COR-L47 (cell line): Measurements from ENCODE around the gene EIF2AK3.
"Not testable (repeated sequence)": the region's sequence is repeated elsewhere in the genome, so short reads cannot be mapped to it uniquely, and the experiment has no call there.

Experiments
- DNase-seq: peaks from one replicate; lab custom pipeline; 2025; lab: John Stamatoyannopoulos, UW

The EIF2AK3 gene

DNA sequence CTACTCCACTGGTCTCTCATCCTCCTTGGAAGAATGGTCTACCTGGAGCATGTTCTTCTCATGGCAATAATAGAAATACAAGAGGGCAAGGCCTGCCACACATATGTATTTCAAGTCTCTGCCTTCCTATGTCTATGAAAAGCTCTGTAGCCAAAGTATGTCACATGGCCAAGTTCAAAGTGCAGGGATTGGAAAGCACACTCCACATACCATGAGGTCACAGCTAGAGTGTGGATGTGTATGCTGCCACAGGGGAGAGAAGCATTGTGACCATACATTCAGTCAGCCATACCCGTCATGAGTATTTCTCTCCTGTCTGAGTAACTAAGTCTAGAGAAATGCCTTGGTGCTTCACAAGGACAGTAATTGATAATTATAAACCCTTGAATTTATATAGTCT lies 8.8 kb upstream of the EIF2AK3 start:
- no peak for DNase-seq

GRCh38 chr2:88632569-88632968 lies 5.3 kb upstream of the EIF2AK3 start:
- DNase-seq, result no peak

DNA sequence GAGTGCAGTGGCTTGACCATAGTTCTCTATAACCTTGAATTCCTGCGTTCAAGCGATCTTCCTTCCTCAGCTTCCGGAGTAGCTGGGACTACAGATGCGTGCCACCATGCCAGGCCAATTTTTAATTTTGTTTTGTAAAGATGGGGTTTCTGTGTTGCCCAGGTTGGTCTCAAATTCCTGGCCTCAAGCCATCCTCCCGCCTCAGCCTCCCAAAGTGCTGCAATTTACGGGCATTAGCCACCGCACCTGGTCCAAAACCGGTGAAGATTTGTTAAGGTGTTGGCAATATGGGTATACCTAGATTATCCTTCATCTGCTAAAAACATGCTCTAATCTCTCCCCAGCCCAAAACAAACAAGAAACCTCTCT lies 1.3 kb upstream of the EIF2AK3 start:
- DNase-seq, result no peak

GRCh38 chr2:88627856-88628570 lies 749 bp upstream of the EIF2AK3 start:
- DNase-seq, result peak; percentile 61

DNA sequence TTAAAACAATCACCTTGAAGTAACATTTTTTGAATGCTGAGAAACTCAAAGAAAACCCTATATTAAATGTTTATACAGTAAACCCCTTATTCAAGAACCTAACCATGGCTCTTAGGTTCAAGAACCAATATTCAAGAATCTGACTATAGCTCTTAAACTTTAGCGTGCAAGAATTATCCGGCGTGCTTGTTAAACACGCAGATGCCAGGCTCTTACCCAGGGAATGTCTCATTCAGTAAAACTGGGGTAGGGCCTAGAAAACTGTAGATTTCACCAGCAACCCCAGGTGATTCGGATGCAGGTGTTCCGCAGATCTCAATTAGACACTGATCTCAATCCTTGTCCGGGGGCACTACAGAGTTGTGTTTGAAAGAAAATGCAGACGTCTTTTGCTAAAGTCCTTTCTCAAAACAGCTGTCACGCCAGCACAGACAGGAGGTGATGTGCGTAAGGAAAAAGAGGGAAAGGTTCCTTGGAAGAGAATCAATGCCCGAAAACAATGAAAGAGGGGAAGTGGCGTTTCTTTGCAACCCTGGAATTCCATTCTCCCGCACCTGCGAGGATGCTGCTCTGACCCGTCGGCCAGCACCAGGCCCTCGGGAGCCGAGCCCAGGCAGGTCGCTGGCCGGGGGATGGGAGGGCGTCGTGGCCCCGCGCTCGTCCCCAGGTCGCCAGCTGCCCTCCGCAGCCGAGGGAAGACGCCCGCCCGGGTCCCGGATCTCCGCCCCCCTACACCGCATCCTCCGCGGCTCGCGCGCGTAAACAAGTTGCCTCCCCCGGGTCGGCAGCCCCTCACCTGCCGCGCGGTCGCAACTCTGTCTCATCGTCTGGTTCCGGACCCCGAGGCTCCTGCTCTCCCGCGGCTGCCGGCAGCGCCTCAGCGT lies 851 bp downstream of the EIF2AK3 start:
- peak; percentile 17 for DNase-seq

GRCh38 chr2:88624477-88624876 lies 2.8 kb downstream of the EIF2AK3 start:
- no peak for DNase-seq

- not testable (repeated sequence) for DNase-seq
These were observed 3.3 kb downstream of the EIF2AK3 start for GRCh38 chr2:88623831-88624465.

- DNase-seq, result no peak
These were observed 5.0 kb downstream of the EIF2AK3 start for GRCh38 chr2:88622307-88622706.

DNA sequence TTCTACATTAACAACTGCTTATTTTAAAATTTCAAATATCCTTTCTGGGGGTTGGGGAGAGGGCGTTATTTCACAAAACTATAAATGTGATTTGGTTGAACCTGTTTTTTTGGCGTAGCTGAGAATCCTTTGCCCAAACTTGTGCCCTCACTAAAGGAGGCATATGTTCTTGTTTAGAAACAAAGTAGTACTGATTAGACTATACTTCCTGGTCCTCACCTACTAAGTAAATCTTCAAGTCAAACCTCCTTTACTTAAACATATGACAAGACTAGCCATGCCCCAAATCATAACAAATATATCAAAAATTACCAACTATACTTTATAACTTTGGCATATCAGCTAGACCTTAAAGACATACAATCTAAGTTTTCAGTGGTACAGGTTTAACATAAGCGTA lies 5.8 kb downstream of the EIF2AK3 start:
- DNase-seq, result no peak

GRCh38 chr2:88620015-88620414 lies 7.2 kb downstream of the EIF2AK3 start:
- DNase-seq, result no peak

GRCh38 chr2:88615822-88616221 lies 11.4 kb downstream of the EIF2AK3 start:
- no peak for DNase-seq

DNA sequence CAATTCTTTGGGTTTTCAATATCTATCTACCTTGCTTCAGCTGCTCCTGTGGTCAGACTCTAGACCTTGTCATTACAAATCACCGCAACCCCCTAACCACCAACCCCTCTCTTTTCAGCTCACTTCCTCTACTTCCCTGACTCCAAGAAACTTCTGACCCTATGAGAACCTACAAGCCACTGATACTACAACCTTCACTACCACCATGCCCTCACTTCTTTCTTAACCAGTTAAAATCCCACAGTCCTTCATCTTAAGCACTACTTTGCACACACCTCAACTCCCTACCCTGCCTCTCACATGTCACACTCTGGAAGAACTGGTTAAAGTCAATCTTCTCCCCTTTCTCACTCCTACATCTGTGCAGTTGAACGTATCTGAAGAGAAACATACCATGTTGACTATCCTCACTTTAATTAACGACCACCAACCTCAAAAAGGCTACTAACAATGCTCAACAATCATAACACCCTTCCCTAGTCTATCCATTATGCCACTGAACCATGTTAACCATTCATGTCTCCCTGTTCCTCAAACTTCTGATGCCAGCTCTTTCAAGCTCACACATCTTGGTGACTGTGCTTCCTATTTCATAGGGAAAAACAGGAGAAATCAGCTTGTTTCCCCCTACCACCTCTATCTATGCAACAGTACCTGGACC lies 12.6 kb downstream of the EIF2AK3 start:
- no peak for DNase-seq

DNA sequence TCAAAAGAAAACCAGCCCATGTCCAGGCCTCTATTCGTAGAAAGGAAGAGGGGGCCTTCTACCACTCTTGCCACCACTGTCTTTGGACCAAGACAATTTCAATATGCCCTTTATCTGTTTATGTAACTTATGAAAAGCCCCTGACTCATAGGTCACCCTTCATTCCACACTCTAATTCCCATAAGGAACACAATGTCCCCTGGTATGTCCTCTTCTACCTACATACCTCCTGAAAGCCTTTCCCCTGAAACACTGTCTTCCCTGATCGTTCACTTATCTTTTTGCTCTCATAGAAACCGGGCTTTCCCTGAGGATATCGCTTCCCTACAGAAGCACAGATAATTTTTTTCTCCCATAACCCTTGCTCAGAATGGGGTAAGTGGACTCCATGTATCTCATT lies 13.3 kb downstream of the EIF2AK3 start:
- no peak for DNase-seq

- DNase-seq, result no peak
These were observed 19.1 kb downstream of the EIF2AK3 start for GRCh38 chr2:88608184-88608583.

DNA sequence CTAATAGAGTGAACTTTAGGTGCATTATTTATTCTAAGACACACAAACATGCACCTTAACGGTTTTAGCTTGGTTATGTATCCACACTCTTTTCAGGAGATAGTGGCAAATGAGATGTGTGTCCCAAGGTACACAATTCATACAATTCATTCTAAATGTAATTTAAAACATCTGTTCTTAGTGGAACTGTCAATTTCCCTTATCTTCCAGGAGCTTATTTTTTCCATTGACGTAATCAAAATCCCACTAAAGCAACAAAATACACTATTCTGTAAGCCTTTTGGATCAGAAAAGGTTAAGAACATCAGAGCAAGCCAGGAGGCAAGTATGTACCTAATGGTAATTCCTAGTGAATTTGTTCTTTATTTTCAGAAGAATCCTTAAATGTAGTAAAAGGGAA lies 19.8 kb downstream of the EIF2AK3 start:
- DNase-seq, result no peak

- no peak for DNase-seq
These were observed 20.8 kb downstream of the EIF2AK3 start for GRCh38 chr2:88606371-88607030.

DNA sequence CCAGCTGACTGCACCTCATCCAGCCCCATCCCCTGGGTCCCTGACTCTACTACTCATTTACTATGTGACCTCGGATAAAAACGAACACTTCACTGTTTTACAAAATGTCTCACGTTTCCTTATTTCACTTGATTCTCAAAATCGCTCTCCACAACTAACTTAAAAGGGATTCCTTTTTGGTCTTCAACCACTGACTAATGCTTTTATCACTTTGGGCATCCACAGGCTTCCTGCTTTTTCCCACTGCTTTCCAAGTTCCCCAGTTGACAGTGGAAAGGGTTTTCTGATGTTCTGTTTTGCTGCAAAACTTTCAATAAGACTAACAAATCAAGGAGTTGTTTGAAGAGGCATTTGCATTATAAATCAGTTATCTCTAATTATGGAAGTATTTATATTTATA lies 24.1 kb downstream of the EIF2AK3 start:
- DNase-seq, result no peak

DNA sequence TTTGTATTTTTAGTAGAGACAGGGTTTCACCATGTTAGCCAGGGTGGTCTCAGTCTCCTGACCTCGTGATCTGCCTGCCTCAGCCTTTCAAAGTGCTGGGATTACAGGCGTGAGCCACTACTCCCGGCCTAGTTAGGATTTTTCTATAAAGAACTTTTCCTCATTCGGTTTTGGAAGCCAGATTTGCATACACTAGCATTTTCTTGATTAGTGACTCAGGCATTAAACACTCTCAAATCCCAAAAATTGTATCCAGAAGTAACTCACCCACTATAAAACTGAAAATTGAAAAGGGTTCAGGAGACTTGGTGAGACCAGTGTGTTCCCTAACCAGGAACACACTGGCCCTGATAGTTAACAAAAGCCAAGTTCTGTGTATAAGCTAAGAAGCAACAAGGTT lies 25.2 kb downstream of the EIF2AK3 start:
- DNase-seq, result no peak

DNA sequence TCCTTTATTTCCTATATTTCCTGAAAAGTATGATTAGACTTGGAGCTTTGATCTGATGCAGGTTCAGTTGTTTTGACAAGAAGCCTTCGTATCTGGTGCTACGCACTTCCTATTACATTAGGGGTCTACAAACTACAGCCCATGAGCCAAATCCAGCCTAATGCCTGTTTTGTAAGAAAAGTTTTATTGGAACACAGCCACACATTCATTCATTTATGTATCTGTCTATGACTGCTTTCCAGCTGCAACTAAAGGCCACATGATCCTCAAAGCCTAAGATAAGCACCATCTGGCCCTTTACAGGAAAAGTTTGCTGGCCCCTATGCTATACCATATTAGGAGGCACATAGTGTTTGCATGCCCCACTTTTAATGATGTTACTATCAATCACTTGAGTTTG lies 26.0 kb downstream of the EIF2AK3 start:
- DNase-seq, result no peak

DNA sequence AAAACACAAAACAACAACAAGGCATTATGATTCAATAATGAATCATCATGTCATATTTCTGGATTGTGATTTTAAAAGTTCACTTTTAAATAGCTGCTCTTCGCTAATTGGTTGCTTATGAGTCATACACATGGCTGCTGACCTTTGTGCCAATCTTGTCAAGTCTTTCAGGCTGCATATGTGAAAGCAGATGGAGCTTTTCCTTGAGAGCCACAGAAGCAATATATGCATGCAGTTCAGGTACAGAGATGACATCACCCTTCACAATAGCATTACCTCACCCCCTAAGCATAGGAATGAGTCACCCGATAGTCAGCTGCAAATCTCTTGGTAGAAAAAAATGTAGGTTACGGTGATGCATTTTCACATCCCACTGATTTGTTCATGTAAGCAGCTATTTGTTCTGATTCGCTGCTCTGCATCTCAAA lies 27.2 kb downstream of the EIF2AK3 start:
- peak; percentile 3 for DNase-seq

GRCh38 chr2:88599527-88599926 lies 27.7 kb downstream of the EIF2AK3 start:
- DNase-seq, result no peak

DNA sequence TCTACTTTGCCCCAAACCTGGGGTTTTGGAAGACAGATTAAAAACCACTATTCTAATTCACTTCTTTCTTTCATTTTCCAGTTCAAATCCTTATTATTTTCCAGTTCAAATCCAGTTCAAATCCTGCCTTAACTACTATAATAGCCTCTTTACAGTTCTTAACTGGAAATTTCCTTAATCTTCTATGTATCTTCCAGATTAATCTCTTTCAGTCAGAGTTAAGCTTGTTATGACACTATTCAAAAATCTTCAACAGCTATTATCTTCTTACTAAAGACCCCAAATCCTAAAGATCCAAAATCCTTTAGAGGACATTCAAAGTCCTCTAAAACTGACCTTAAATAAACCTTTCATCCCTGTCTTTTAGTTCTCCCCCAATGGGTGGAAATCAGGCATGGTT lies 30.1 kb downstream of the EIF2AK3 start:
- no peak for DNase-seq
